A204.1 (cell line): ENCODE results near the gene RAP1GDS1.
"Not testable (repeated sequence)": the region's sequence is repeated elsewhere in the genome, so short reads cannot be mapped to it uniquely, and the experiment has no call there.

ENCODE experiments used
- FAIRE-seq: peaks from 2 replicates; lab custom pipeline; 2012; peaks lifted over from hg19 to GRCh38; lab: Jason Lieb, UNC

Gene RAP1GDS1

GRCh38 chr4:98444371-98444770 lies 183.2 kb downstream of the RAP1GDS1 start:
- FAIRE-seq: no peak

GRCh38 chr4:98446499-98447375 lies 185.6 kb downstream of the RAP1GDS1 start:
- no peak for FAIRE-seq

- no peak for FAIRE-seq
These were observed 186.5 kb downstream of the RAP1GDS1 start for GRCh38 chr4:98447648-98448047.

- no peak for FAIRE-seq
These were observed 187.7 kb downstream of the RAP1GDS1 start for GRCh38 chr4:98448908-98449307.

GRCh38 chr4:98452091-98452490 lies 190.9 kb downstream of the RAP1GDS1 start:
- FAIRE-seq: no peak

- not testable (repeated sequence) for FAIRE-seq
These were observed 196.2 kb downstream of the RAP1GDS1 start for GRCh38 chr4:98457422-98457821.

GRCh38 chr4:98461121-98461865 lies 200.1 kb downstream of the RAP1GDS1 start:
- not testable (repeated sequence) for FAIRE-seq

- FAIRE-seq: no peak
These were observed 201.3 kb downstream of the RAP1GDS1 start for GRCh38 chr4:98462487-98462886.

- no peak for FAIRE-seq
These were observed 205.8 kb downstream of the RAP1GDS1 start for GRCh38 chr4:98466868-98467599.

- peak; percentile 79 for FAIRE-seq
These were observed 206.5 kb downstream of the RAP1GDS1 start for GRCh38 chr4:98467627-98468072.

- FAIRE-seq: no peak
These were observed 207.5 kb downstream of the RAP1GDS1 start for GRCh38 chr4:98468709-98469108.

- no peak for FAIRE-seq
These were observed 208.6 kb downstream of the RAP1GDS1 start for GRCh38 chr4:98469771-98470170.

GRCh38 chr4:98470366-98470765 lies 209.2 kb downstream of the RAP1GDS1 start:
- FAIRE-seq: no peak

- FAIRE-seq: no peak
These were observed 209.6 kb downstream of the RAP1GDS1 start for GRCh38 chr4:98470831-98471230.

- FAIRE-seq: no peak
These were observed 211.9 kb downstream of the RAP1GDS1 start for GRCh38 chr4:98473046-98473445.

- FAIRE-seq: no peak
These were observed 213.2 kb downstream of the RAP1GDS1 start for GRCh38 chr4:98474408-98474844.

GRCh38 chr4:98476891-98477290 lies 215.7 kb downstream of the RAP1GDS1 start:
- no peak for FAIRE-seq

- not testable (repeated sequence) for FAIRE-seq
These were observed 218.4 kb downstream of the RAP1GDS1 start for GRCh38 chr4:98479590-98479989.

GRCh38 chr4:98480535-98480934 lies 219.4 kb downstream of the RAP1GDS1 start:
- FAIRE-seq: no peak

GRCh38 chr4:98481167-98481566 lies 220.0 kb downstream of the RAP1GDS1 start:
- FAIRE-seq: no peak

GRCh38 chr4:98482503-98482846 lies 221.3 kb downstream of the RAP1GDS1 start:
- FAIRE-seq: no peak
